Caco-2 (cell line): ENCODE data around the gene ANKDD1A. TPM values are rescaled to one million over a fixed set of nuclear protein-coding genes. Genes with fewer than 3 reads are reported as not detected.

Experiments
- BruUV-seq: library from RNA; stranded (reverse); fragments of 400-500 nt; replicated peaks from 2 replicates; lab custom pipeline; 2021; lab: Mats Ljungman, UMichigan
- CTCF ChIA-PET: fragments of 300-600 bp; sonication (Branson Sonifier 250); formaldehyde crosslinking; loops from one replicate; lab custom pipeline; 2022; ENCODE audit warnings: antibody characterized with exemption; lab: Charles Lee
- POLR2A ChIA-PET: fragments of 300-600 bp; sonication (Branson Sonifier 250); formaldehyde crosslinking; loops from one replicate; lab custom pipeline; 2022; ENCODE audit warnings: antibody characterized with exemption; lab: Charles Lee
- DNase-seq, 2 experiments: peaks; one replicate each; pipeline versions ENCODE4 v3.0.0 to v3.0.0-alpha.2; 2020 to 2022
- H3K27me3 ChIP-seq: replicated peaks from 2 replicates; pipeline ENCODE4 v1.6.0; 2011; ENCODE audit warnings: low read length; ENCODE audit not compliant: control insufficient read depth, insufficient read depth
- H3K36me3 ChIP-seq: 2 replicates; pipeline ENCODE4 v1.5.1; 2011; ENCODE audit warnings: low read length; ENCODE audit not compliant: control insufficient read depth, insufficient read depth
- H3K4me1 ChIP-seq: fragments of 250-450 bp; sonication (Bioruptor Pico); 2 replicates; pipeline ENCODE4 v1.5.1; 2020; ENCODE audit warnings: mild to moderate bottlenecking
- H3K4me3 ChIP-seq: 2 replicates; pipeline ENCODE4 v1.5.1; 2011; ENCODE audit warnings: low read depth, mild to moderate bottlenecking, control low read depth, low read length
- H3K9me3 ChIP-seq: fragments of 250-450 bp; sonication (Bioruptor Pico); 2 replicates; pipeline ENCODE4 v1.5.1; 2020; ENCODE audit warnings: mild to moderate bottlenecking, moderate library complexity
- H3K27ac Mint-ChIP-seq: one replicate; pipeline ENCODE4 v1.8.0; 2022; ENCODE audit warnings: mixed read lengths; ENCODE audit not compliant: unreplicated experiment
- H3K27me3 Mint-ChIP-seq: one replicate; pipeline ENCODE4 v1.8.0; 2022; ENCODE audit warnings: mixed read lengths; ENCODE audit not compliant: insufficient read depth, unreplicated experiment
- H3K36me3 Mint-ChIP-seq: one replicate; pipeline ENCODE4 v1.8.0; 2022; ENCODE audit warnings: mild to moderate bottlenecking, mixed read lengths; ENCODE audit not compliant: insufficient read depth, unreplicated experiment
- H3K4me1 Mint-ChIP-seq: one replicate; pipeline ENCODE4 v1.8.0; 2022; ENCODE audit warnings: low read depth, mixed read lengths; ENCODE audit not compliant: unreplicated experiment
- H3K4me3 Mint-ChIP-seq: one replicate; pipeline ENCODE4 v1.8.0; 2022; ENCODE audit warnings: mild to moderate bottlenecking, moderate library complexity, mixed read lengths; ENCODE audit not compliant: unreplicated experiment
- H3K9me3 Mint-ChIP-seq: one replicate; pipeline ENCODE4 v1.8.0; 2022; ENCODE audit warnings: mixed read lengths; ENCODE audit not compliant: unreplicated experiment
- CTCF ChIP-seq, 2 experiments: fragments of 200-600 bp in 1 of 2; IDR thresholded peaks; 1 replicate in 1 of 2; 2 replicates in 1 of 2; pipeline versions ENCODE4 v1.5.1 to v1.8.0; 2011 to 2022; ENCODE audit warnings: antibody characterized with exemption in 1 of 2, control low read depth in 1 of 2, inconsistent platforms in 1 of 2, low read depth in 1 of 2, low read length in 1 of 2, mild to moderate bottlenecking in 1 of 2, moderate library complexity in 1 of 2; ENCODE audit not compliant: insufficient read depth in 1 of 2, severe bottlenecking in 1 of 2, unreplicated experiment in 1 of 2
- intact Hi-C: fragments of 100-400 bp; cut with micrococcal nuclease; formaldehyde crosslinking; loops from one replicate; pipeline ENCODE4 v1.10.0; 2022; ENCODE audit not compliant: unreplicated experiment
- total RNA-seq: library from RNA; stranded (reverse); gene quantifications from 2 replicates; pipeline ENCODE4 v1.2.3, GENCODE V29; 2022

ANKDD1A gene
- total RNA-seq, 1 experiment from 2014 or later = 1.6 TPM

- H3K27me3 Mint-ChIP-seq = no peaks in the 10 kb centered on the region
- H3K36me3 Mint-ChIP-seq = peaks cover 13% of the 10 kb centered on the region
- Histone ChIP-seq H3K9me3 (no peaks in the 10 kb centered on the region), H3K36me3 (no peaks in the 10 kb centered on the region), H3K27me3 (no peaks in the 10 kb centered on the region), H3K4me1 (no peaks in the 10 kb centered on the region), H3K4me3 (no peak overlapping the region)
- no peak overlapping the region for H3K27ac Mint-ChIP-seq
- H3K4me3 Mint-ChIP-seq = no peak overlapping the region
- intact Hi-C loops = no loop called here
- TF ChIP-seq CTCF (IDR thresholded peaks at IDR 0.05; ENCODE audit: insufficient read depth in 1 of 2, low read depth in 1 of 2, low read length in 1 of 2, severe bottlenecking in 1 of 2, unreplicated experiment in 1 of 2) = no peak
- CTCF ChIA-PET = no interaction called here
- POLR2A ChIA-PET = no interaction called here
- no peak for DNase-seq
- no peaks in the 10 kb centered on the region for H3K4me1 Mint-ChIP-seq
- H3K9me3 Mint-ChIP-seq = no peaks in the 10 kb centered on the region
- no TSS peak for BruUV-seq
Observed at GRCh38 chr15:65004993-65005392, 93.3 kb downstream of the ANKDD1A start.

- H3K4me3 Mint-ChIP-seq = no peak overlapping the region
- no peaks in the 10 kb centered on the region for H3K4me1 Mint-ChIP-seq
- Histone ChIP-seq H3K9me3 (no peaks in the 10 kb centered on the region), H3K4me3 (no peak overlapping the region), H3K36me3 (no peaks in the 10 kb centered on the region), H3K27me3 (no peaks in the 10 kb centered on the region), H3K4me1 (no peaks in the 10 kb centered on the region)
- no peak for DNase-seq
- no peaks in the 10 kb centered on the region for H3K27me3 Mint-ChIP-seq
- peaks cover 21% of the 10 kb centered on the region for H3K36me3 Mint-ChIP-seq
- POLR2A ChIA-PET = interaction anchor here (0.6 kb wide), 1 partner anchor 359 kb away, joined by 6 read pairs; no protein-coding TSS in a partner anchor
- CTCF ChIA-PET = no interaction called here
- intact Hi-C loops = no loop called here
- H3K9me3 Mint-ChIP-seq = no peaks in the 10 kb centered on the region
- no peak overlapping the region for H3K27ac Mint-ChIP-seq
- TF ChIP-seq CTCF (IDR thresholded peaks at IDR 0.05; ENCODE audit: insufficient read depth in 1 of 2, low read depth in 1 of 2, low read length in 1 of 2, severe bottlenecking in 1 of 2, unreplicated experiment in 1 of 2) = no peak
- BruUV-seq = no TSS peak
Observed at GRCh38 chr15:65006876-65007275, 95.2 kb downstream of the ANKDD1A start.

Other genes starting within 250 kb of the ANKDD1A start
- 8.7 and 9.3 TPM in 2 replicates for gene RBPMS2, start 136.3 kb upstream of the ANKDD1A start, total RNA-seq
- gene PIF1, start 86.3 kb upstream of the ANKDD1A start, total RNA-seq = 45.8 and 47.9 TPM in 2 replicates
- 4.5 and 4.9 TPM in 2 replicates for gene PLEKHO2, start 70.0 kb upstream of the ANKDD1A start, total RNA-seq
- gene SPG21, start 78.0 kb downstream of the ANKDD1A start, total RNA-seq = 69.4 and 72.9 TPM in 2 replicates
- gene MTFMT, start 117.7 kb downstream of the ANKDD1A start, total RNA-seq = 24.7 and 29.9 TPM in 2 replicates
- gene SLC51B, start 133.5 kb downstream of the ANKDD1A start, total RNA-seq = 15.4 and 17.1 TPM in 2 replicates
- 6.0 and 6.4 TPM in 2 replicates for gene RASL12, start 156.1 kb downstream of the ANKDD1A start, total RNA-seq
- not detected in 2 replicates for gene KBTBD13, start 164.8 kb downstream of the ANKDD1A start, total RNA-seq
- 2.2 and 2.7 TPM in 2 replicates for gene UBAP1L, start 203.3 kb downstream of the ANKDD1A start, total RNA-seq
- gene PDCD7, start 221.9 kb downstream of the ANKDD1A start, total RNA-seq = 26.2 and 32.6 TPM in 2 replicates